HL-60 (cell line): ENCODE data around the gene COL20A1.

Experiments used
- DNase-seq, 2 experiments: peaks; one replicate each; pipeline ENCODE4 v3.0.0-alpha.2; 2010 to 2020; ENCODE audit warnings: low read depth in 1 of 2, low spot score in 1 of 2
- H3K27ac ChIP-seq: fragments of 250-450 bp; sonication (Bioruptor Pico); replicated peaks from 2 replicates; pipeline ENCODE4 v1.5.1; 2020; ENCODE audit warnings: mild to moderate bottlenecking, moderate library complexity
- H3K27me3 ChIP-seq: fragments of 250-450 bp; sonication (Bioruptor Pico); 2 replicates; pipeline ENCODE4 v1.5.1; 2021; ENCODE audit warnings: mild to moderate bottlenecking, moderate library complexity; ENCODE audit not compliant: insufficient read depth, poor library complexity, severe bottlenecking
- H3K4me3 ChIP-seq: replicated peaks from 2 replicates; pipeline ENCODE4 v1.5.1; 2011; ENCODE audit warnings: mild to moderate bottlenecking, control low read depth, low read length; ENCODE audit not compliant: insufficient read depth
- GABPA ChIP-seq: IDR thresholded peaks from 2 replicates; pipeline ENCODE4 v1.6.1; 2012; ENCODE audit warnings: low read depth
- POLR2AphosphoS5 ChIP-seq: IDR thresholded peaks from 2 replicates; pipeline ENCODE4 v1.6.1; 2012; ENCODE audit warnings: low read depth
- SPI1 ChIP-seq: IDR thresholded peaks from 2 replicates; pipeline ENCODE4 v1.6.1; 2012; ENCODE audit warnings: low read depth, mild to moderate bottlenecking, borderline replicate concordance
- TF ChIP-seq, protein P1 (sequence below): IDR thresholded peaks from one replicate; pipeline ENCODE4 v1.5.1; 2011; ENCODE audit warnings: low read length, control low read depth, inconsistent platforms; ENCODE audit not compliant: insufficient read depth
- TF ChIP-seq, protein P2 (sequence below): IDR thresholded peaks from 2 replicates; pipeline ENCODE4 v1.6.1; 2012; ENCODE audit warnings: low read depth; ENCODE audit not compliant: insufficient replicate concordance

The COL20A1 gene

DNA sequence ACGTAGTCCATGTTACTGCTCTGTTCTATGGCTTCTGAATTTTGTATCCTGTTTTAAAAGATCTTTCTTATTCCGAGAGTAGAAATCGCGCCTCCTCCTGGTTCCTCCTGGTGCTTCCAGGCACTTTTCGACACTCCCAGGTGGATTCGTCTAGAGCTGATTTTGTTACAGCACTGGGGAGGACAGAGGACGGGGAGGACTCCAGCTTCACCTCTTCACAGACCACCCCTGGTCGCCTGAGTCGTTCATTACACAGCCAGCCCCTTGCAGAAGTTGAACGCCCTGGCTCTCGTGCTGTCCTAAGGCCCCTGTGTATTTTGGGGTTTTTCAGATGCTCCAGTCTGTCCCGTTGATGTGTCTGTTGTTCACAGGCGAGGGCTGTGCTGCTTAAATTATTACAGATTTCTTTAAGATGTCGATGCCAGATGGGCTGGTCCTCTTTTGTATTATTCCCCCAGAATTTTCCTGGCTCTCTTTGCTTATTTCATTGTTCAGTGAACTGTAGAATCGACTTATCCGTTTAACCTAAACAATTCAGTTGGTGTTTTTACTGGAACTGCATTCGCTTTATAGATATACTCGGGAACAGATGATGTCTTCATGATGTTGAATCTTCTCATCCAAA, 30.5 kb downstream of the COL20A1 start:
- H3K27ac ChIP-seq: no peak overlapping the region
- TF ChIP-seq SPI1: no peak
- TF ChIP-seq, protein P1, sequence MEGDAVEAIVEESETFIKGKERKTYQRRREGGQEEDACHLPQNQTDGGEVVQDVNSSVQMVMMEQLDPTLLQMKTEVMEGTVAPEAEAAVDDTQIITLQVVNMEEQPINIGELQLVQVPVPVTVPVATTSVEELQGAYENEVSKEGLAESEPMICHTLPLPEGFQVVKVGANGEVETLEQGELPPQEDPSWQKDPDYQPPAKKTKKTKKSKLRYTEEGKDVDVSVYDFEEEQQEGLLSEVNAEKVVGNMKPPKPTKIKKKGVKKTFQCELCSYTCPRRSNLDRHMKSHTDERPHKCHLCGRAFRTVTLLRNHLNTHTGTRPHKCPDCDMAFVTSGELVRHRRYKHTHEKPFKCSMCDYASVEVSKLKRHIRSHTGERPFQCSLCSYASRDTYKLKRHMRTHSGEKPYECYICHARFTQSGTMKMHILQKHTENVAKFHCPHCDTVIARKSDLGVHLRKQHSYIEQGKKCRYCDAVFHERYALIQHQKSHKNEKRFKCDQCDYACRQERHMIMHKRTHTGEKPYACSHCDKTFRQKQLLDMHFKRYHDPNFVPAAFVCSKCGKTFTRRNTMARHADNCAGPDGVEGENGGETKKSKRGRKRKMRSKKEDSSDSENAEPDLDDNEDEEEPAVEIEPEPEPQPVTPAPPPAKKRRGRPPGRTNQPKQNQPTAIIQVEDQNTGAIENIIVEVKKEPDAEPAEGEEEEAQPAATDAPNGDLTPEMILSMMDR: no peak
- H3K27me3 ChIP-seq: no peaks in the 10 kb centered on the region
- DNase-seq: no peak
- H3K4me3 ChIP-seq: no peak overlapping the region

DNA sequence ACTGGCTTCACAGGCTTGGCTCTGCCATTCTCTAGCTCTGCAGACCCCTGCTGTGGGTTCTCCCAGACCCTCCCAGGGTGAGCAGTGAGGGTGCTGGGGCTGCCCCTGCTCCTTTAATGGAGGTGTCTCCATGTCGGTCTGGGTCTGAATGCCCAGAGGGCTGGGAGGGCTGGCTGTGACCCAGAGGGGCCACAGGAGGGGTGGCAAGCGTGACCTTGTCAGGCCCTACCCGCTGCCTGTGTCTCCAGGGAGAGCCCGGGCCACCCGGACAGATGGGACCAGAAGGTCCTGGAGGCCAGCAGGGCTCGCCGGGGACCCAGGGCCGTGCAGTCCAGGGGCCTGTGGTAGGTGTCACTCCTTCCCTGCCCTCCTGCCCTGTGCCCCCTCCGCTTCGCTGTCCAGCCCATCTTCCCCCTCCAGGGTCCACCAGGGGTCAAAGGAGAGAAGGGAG, 32.1 kb downstream of the COL20A1 start:
- no peak overlapping the region for H3K27ac ChIP-seq

GRCh38 chr20:63325554-63326313, 32.7 kb downstream of the COL20A1 start:
- TF ChIP-seq POLR2AphosphoS5: no peak
- TF ChIP-seq, protein P2, sequence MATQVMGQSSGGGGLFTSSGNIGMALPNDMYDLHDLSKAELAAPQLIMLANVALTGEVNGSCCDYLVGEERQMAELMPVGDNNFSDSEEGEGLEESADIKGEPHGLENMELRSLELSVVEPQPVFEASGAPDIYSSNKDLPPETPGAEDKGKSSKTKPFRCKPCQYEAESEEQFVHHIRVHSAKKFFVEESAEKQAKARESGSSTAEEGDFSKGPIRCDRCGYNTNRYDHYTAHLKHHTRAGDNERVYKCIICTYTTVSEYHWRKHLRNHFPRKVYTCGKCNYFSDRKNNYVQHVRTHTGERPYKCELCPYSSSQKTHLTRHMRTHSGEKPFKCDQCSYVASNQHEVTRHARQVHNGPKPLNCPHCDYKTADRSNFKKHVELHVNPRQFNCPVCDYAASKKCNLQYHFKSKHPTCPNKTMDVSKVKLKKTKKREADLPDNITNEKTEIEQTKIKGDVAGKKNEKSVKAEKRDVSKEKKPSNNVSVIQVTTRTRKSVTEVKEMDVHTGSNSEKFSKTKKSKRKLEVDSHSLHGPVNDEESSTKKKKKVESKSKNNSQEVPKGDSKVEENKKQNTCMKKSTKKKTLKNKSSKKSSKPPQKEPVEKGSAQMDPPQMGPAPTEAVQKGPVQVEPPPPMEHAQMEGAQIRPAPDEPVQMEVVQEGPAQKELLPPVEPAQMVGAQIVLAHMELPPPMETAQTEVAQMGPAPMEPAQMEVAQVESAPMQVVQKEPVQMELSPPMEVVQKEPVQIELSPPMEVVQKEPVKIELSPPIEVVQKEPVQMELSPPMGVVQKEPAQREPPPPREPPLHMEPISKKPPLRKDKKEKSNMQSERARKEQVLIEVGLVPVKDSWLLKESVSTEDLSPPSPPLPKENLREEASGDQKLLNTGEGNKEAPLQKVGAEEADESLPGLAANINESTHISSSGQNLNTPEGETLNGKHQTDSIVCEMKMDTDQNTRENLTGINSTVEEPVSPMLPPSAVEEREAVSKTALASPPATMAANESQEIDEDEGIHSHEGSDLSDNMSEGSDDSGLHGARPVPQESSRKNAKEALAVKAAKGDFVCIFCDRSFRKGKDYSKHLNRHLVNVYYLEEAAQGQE: no peak
- TF ChIP-seq, protein P1: no peak
- TF ChIP-seq SPI1: no peak
- no peak for TF ChIP-seq GABPA
- DNase-seq: no peak
- H3K4me3 ChIP-seq: no peak overlapping the region
- no peaks in the 10 kb centered on the region for H3K27me3 ChIP-seq
- H3K27ac ChIP-seq: no peak overlapping the region

More for the DNA sequence above, 32.1 kb downstream of the COL20A1 start:
- no peak for DNase-seq
- no peaks in the 10 kb centered on the region for H3K27me3 ChIP-seq
- no peak for TF ChIP-seq GABPA
- TF ChIP-seq POLR2AphosphoS5: no peak
- H3K4me3 ChIP-seq: no peak overlapping the region

DNA sequence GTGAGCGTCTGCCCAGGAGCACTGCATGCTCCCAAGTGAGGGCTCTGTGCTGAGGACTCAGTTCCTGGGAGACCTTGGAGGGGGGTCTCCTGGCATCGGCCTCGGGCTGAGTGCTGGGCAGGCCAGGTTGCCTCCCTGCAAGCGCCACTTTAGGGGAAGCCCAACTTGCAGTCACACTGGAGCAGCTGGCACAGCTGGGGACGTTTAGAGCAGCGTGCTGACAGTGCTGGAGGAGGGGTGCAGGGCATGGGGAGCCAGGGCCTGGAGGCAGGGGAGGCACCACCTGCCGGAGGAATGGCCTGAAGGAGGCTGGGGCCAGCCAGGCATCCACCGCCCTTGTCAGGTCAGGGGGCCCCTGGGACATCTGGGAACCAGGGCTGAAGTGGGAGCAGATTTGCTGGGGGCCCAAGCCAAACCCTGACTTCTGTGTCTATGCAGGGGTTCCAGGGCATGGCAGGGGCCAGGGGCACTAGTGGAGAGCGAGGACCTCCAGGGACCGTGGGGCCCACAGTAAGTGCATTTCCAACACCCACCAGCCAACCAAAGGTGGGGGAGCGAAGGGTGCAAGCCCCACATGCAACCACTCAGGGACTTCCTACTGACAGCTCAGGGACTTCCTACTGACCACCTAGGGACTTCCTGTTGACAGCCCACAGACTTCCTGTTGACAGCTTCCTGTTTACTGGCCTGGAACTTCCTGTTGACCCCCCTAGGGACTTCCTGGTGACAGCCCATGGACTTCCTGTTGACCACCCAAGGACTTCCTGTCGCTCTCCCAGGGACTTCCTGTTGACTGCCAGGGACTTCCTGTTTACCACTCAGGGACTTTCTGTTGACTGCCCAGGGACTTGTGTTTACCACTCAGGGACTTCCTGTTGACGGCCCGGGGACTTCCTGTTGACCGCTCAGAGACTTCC, 33.6 kb downstream of the COL20A1 start:
- Histone ChIP-seq H3K27me3 (no peaks in the 10 kb centered on the region), H3K27ac (no peak overlapping the region)

More for the DNA sequence above, 33.6 kb downstream of the COL20A1 start:
- TF ChIP-seq SPI1 (peak; percentile 30; the same call in 1 of the 2 replicates), GABPA (peak; percentile 54; the same call in 1 of the 2 replicates)
- TF ChIP-seq, protein P2: no peak
- peak in 1 of 2 experiments; percentile 59 for DNase-seq
- H3K4me3 ChIP-seq: no peak overlapping the region
